GM20000 (cell line): ENCODE data around the gene LRRC14B.
A peak's percentile ranks its signal among the peaks of the same experiment; 100 is the strongest.
"Not testable (repeated sequence)": the region's sequence is repeated elsewhere in the genome, so short reads cannot be mapped to it uniquely, and the experiment has no call there.

Source experiments
- DNase-seq: peaks from one replicate; pipeline ENCODE4 v3.0.0; 2012; ENCODE audit warnings: low spot score
- CTCF ChIP-seq: IDR thresholded peaks from 2 replicates; pipeline ENCODE4 v1.5.1; 2012; ENCODE audit warnings: mild to moderate bottlenecking, control low read depth; ENCODE audit errors: extremely low read depth, missing control alignments

LRRC14B gene

GRCh38 chr5:206406-206805, 15.1 kb downstream of the LRRC14B start:
- no peak for TF ChIP-seq CTCF

GRCh38 chr5:206927-207536, 15.7 kb downstream of the LRRC14B start:
- TF ChIP-seq CTCF: no peak

More at GRCh38 chr5:206406-206805, 15.1 kb downstream of the LRRC14B start:
- peak; percentile 3 for DNase-seq

GRCh38 chr5:207599-207998, 16.3 kb downstream of the LRRC14B start:
- no peak for DNase-seq

More at GRCh38 chr5:206927-207536, 15.7 kb downstream of the LRRC14B start:
- DNase-seq: no peak

GRCh38 chr5:208449-209114, 17.3 kb downstream of the LRRC14B start:
- DNase-seq: no peak
- no peak for TF ChIP-seq CTCF

More at GRCh38 chr5:207599-207998, 16.3 kb downstream of the LRRC14B start:
- no peak for TF ChIP-seq CTCF

- no peak for DNase-seq
- no peak for TF ChIP-seq CTCF
Observed at GRCh38 chr5:213803-214395, 22.6 kb downstream of the LRRC14B start.

GRCh38 chr5:215256-215655, 24.0 kb downstream of the LRRC14B start:
- not testable (repeated sequence) for DNase-seq

GRCh38 chr5:216076-216475, 24.8 kb downstream of the LRRC14B start:
- not testable (repeated sequence) for DNase-seq

GRCh38 chr5:217494-218456, 26.5 kb downstream of the LRRC14B start, which contains the start of the genes CCDC127 and SDHA:
CCDC127 (minus strand) TSS chr5:218153; CDS start chr5:216849, 1,304 bp downstream.
SDHA (plus strand) TSS chr5:218320; CDS start chr5:218356, 36 bp downstream.
- peak; percentile 100 for DNase-seq
- TF ChIP-seq CTCF: peak; percentile 40
